H1 (cell line): ENCODE results near the gene RTF1. TPM values are rescaled to one million over a fixed set of nuclear protein-coding genes. Genes with fewer than 3 reads are reported as not detected.

Source experiments
- CTCF ChIA-PET: fragments of 300-600 bp; sonication (Branson Sonifier 250); formaldehyde crosslinking; loops from one replicate; lab custom pipeline; 2021; ENCODE audit not compliant: partially characterized antibody; lab: Charles Lee
- POLR2A ChIA-PET: fragments of 300-600 bp; sonication (Branson Sonifier 250); formaldehyde crosslinking; loops from one replicate; lab custom pipeline; 2021; ENCODE audit warnings: inconsistent platforms; ENCODE audit not compliant: partially characterized antibody; lab: Charles Lee
- DNase-seq, 2 experiments: peaks; one replicate each; pipeline versions ENCODE4 v3.0.0 to v3.0.0-alpha.2; 2010 to 2022; ENCODE audit warnings: low spot score in 2 of 2, low read depth in 1 of 2, mixed read lengths in 1 of 2
- FAIRE-seq: peaks from 2 replicates; lab custom pipeline; 2011; peaks lifted over from hg19 to GRCh38; lab: Jason Lieb, UNC
- H2AFZ ChIP-seq: 2 replicates; pipeline ENCODE4 v1.8.1; 2012; ENCODE audit warnings: low read length, inconsistent platforms
- H2AK5ac ChIP-seq: 2 replicates; pipeline ENCODE4 v1.6.1; 2013; ENCODE audit warnings: low read depth, low read length
- H2BK120ac ChIP-seq: replicated peaks from 2 replicates; pipeline ENCODE3; 2013; ENCODE audit warnings: low read depth, low read length, inconsistent platforms
- H2BK12ac ChIP-seq: 2 replicates; pipeline ENCODE4 v1.6.1; 2013; ENCODE audit warnings: low read depth, low read length
- H2BK15ac ChIP-seq: 2 replicates; pipeline ENCODE4 v1.6.1; 2013; ENCODE audit warnings: low read length
- H2BK20ac ChIP-seq: 2 replicates; pipeline ENCODE4 v1.6.1; 2013; ENCODE audit warnings: low read length
- H2BK5ac ChIP-seq: 2 replicates; pipeline ENCODE4 v1.6.1; 2013; ENCODE audit warnings: low read depth, low read length
- H3K14ac ChIP-seq: 2 replicates; pipeline ENCODE4 v1.6.1; 2013; ENCODE audit warnings: inconsistent platforms; ENCODE audit not compliant: insufficient read length
- H3K18ac ChIP-seq: 2 replicates; pipeline ENCODE4 v1.6.1; 2013; ENCODE audit warnings: low read length; ENCODE audit errors: extremely low read depth
- H3K23ac ChIP-seq: 2 replicates; pipeline ENCODE4 v1.6.1; 2013; ENCODE audit warnings: inconsistent platforms; ENCODE audit not compliant: insufficient read length
- H3K23me2 ChIP-seq: 2 replicates; pipeline ENCODE4 v1.6.1; 2013; ENCODE audit warnings: low read depth, low read length
- H3K27ac ChIP-seq: 2 replicates; pipeline ENCODE4 v1.6.1; 2011; ENCODE audit warnings: low read depth, low read length, inconsistent platforms
- H3K27me3 ChIP-seq, 4 experiments: replicated peaks in 1 of 4; 1 replicate in 1 of 4; 2 replicates in 3 of 4; pipeline versions ENCODE4 v1.6.1 to v1.8.1; 2011 to 2013; ENCODE audit warnings: low read length in 3 of 4, mild to moderate bottlenecking in 3 of 4, inconsistent platforms in 2 of 4, mixed read lengths in 2 of 4, moderate library complexity in 1 of 4; ENCODE audit not compliant: control insufficient read depth in 3 of 4, insufficient read depth in 3 of 4; ENCODE audit errors: extremely low read depth in 1 of 4
- H3K36me3 ChIP-seq, 4 experiments: 2 replicates each; pipeline versions ENCODE4 v1.6.1 to v1.8.1; 2011 to 2013; ENCODE audit warnings: mild to moderate bottlenecking in 4 of 4, low read length in 3 of 4, moderate library complexity in 2 of 4, control low read depth in 1 of 4, inconsistent platforms in 1 of 4; ENCODE audit not compliant: insufficient read depth in 4 of 4, control insufficient read depth in 2 of 4
- H3K4ac ChIP-seq: replicated peaks from 2 replicates; pipeline ENCODE3; 2013; ENCODE audit warnings: low read length, low read depth, mixed read lengths, inconsistent platforms; ENCODE audit not compliant: insufficient read length
- H3K4me1 ChIP-seq, 4 experiments: replicated peaks in 1 of 4; 1 replicate in 1 of 4; 2 replicates in 3 of 4; pipeline versions ENCODE4 v1.6.1 to v1.8.1; 2011 to 2013; ENCODE audit warnings: low read length in 3 of 4, inconsistent platforms in 2 of 4, mixed read lengths in 1 of 4; ENCODE audit not compliant: insufficient read depth in 4 of 4, control insufficient read depth in 3 of 4
- H3K4me2 ChIP-seq, 2 experiments: 2 replicates each; pipeline versions ENCODE4 v1.6.1 to v1.8.1; 2011 to 2013; ENCODE audit warnings: low read depth in 2 of 2, low read length in 2 of 2, control low read depth in 1 of 2, inconsistent platforms in 1 of 2, mild to moderate bottlenecking in 1 of 2; ENCODE audit not compliant: insufficient read depth in 1 of 2
- H3K4me3 ChIP-seq, 4 experiments: fragments of 200-600, 300-600 bp in 1 of 4; sonication (generic), shearing (Covaris generic), sonication (Bioruptor Twin) in 1 of 4; 2 replicates each; pipeline versions ENCODE4 v1.5.1 to v1.8.1; 2011 to 2016; ENCODE audit warnings: low read length in 4 of 4, low read depth in 3 of 4, control low read depth in 2 of 4, inconsistent platforms in 2 of 4, mild to moderate bottlenecking in 2 of 4, mixed read lengths in 1 of 4, moderate library complexity in 1 of 4; ENCODE audit not compliant: insufficient read depth in 2 of 4; ENCODE audit errors: extremely low read depth in 1 of 4
- H3K56ac ChIP-seq: replicated peaks from 2 replicates; pipeline ENCODE3; 2013; ENCODE audit warnings: low read depth, mild to moderate bottlenecking, mixed read lengths, low read length, inconsistent platforms; ENCODE audit not compliant: insufficient read length
- H3K79me1 ChIP-seq: 2 replicates; pipeline ENCODE4 v1.6.1; 2013; ENCODE audit warnings: low read depth, low read length, control low read depth
- H3K79me2 ChIP-seq, 2 experiments: 2 replicates each; pipeline versions ENCODE4 v1.6.1 to v1.8.1; 2012 to 2013; ENCODE audit warnings: low read length in 2 of 2, mild to moderate bottlenecking in 2 of 2, inconsistent platforms in 1 of 2; ENCODE audit not compliant: insufficient read depth in 2 of 2, control insufficient read depth in 1 of 2
- H3K9ac ChIP-seq, 4 experiments: replicated peaks in 1 of 4; 1 replicate in 1 of 4; 2 replicates in 3 of 4; pipeline versions ENCODE4 v1.6.1 to v1.8.1; 2011 to 2013; ENCODE audit warnings: low read depth in 3 of 4, low read length in 3 of 4, control low read depth in 2 of 4, mild to moderate bottlenecking in 2 of 4, moderate library complexity in 2 of 4, inconsistent platforms in 1 of 4; ENCODE audit errors: extremely low read depth in 1 of 4
- H3K9me3 ChIP-seq, 2 experiments: 2 replicates each; pipeline versions ENCODE4 v1.6.1 to v1.8.1; 2012 to 2013; ENCODE audit warnings: mild to moderate bottlenecking in 2 of 2, moderate library complexity in 2 of 2, control low read depth in 1 of 2, inconsistent platforms in 1 of 2, low read depth in 1 of 2, low read length in 1 of 2, mixed read lengths in 1 of 2; ENCODE audit not compliant: insufficient read depth in 2 of 2
- H4K20me1 ChIP-seq, 2 experiments: replicated peaks in 1 of 2; 2 replicates each; pipeline versions ENCODE3 to v1.8.1; 2011 to 2013; ENCODE audit warnings: inconsistent platforms in 2 of 2, low read length in 2 of 2, mild to moderate bottlenecking in 1 of 2; ENCODE audit not compliant: insufficient read depth in 2 of 2, control insufficient read depth in 1 of 2
- H4K5ac ChIP-seq: 2 replicates; pipeline ENCODE4 v1.6.1; 2013; ENCODE audit warnings: low read length, low read depth, mixed read lengths, inconsistent platforms; ENCODE audit not compliant: insufficient read length
- H4K8ac ChIP-seq: 2 replicates; pipeline ENCODE4 v1.8.0; 2013; ENCODE audit warnings: mild to moderate bottlenecking, moderate library complexity, low read length, inconsistent platforms; ENCODE audit not compliant: insufficient read depth; ENCODE audit errors: extremely low read depth
- H4K91ac ChIP-seq: replicated peaks from 2 replicates; pipeline ENCODE3; 2013; ENCODE audit warnings: low read length, mixed read lengths, inconsistent platforms; ENCODE audit not compliant: insufficient read length
- CREB1 ChIP-seq: IDR thresholded peaks from 2 replicates; pipeline ENCODE4 v1.6.1; 2012; ENCODE audit warnings: inconsistent platforms
- EGR1 ChIP-seq: IDR thresholded peaks from 2 replicates; pipeline ENCODE4 v1.6.1; 2011; ENCODE audit warnings: low read depth, low read length, borderline replicate concordance
- FOSL1 ChIP-seq: IDR thresholded peaks from 2 replicates; pipeline ENCODE4 v1.6.1; 2011; ENCODE audit warnings: mild to moderate bottlenecking, low read depth, low read length, moderate library complexity; ENCODE audit not compliant: insufficient read depth
- POLR2AphosphoS5 ChIP-seq: IDR thresholded peaks from 2 replicates; pipeline ENCODE4 v1.6.1; 2011; ENCODE audit warnings: low read depth, low read length
- RBBP5 ChIP-seq: IDR thresholded peaks from 2 replicates; pipeline ENCODE4 v1.7.1; 2012; ENCODE audit warnings: low read depth, mild to moderate bottlenecking, inconsistent platforms, low read length, moderate library complexity, borderline replicate concordance
- RNF2 ChIP-seq: fragments of 200-900, 300-1000 bp; sonication (generic); IDR thresholded peaks from 2 replicates; pipeline ENCODE4 v1.7.1; 2016; ENCODE audit warnings: borderline replicate concordance, low read depth, mild to moderate bottlenecking, antibody characterized with exemption, low read length; ENCODE audit not compliant: poor library complexity, severe bottlenecking; ENCODE audit errors: missing control alignments
- SIRT6 ChIP-seq: IDR thresholded peaks from one replicate; pipeline ENCODE4 v1.7.1; 2012; ENCODE audit warnings: low read length, inconsistent platforms
- SRF ChIP-seq: IDR thresholded peaks from 2 replicates; pipeline ENCODE4 v1.6.1; 2011; ENCODE audit warnings: mild to moderate bottlenecking, low read depth, low read length, moderate library complexity
- SUZ12 ChIP-seq: fragments of 200-600 bp; sonication (generic); IDR thresholded peaks from 2 replicates; pipeline ENCODE4 v1.6.1; 2012; ENCODE audit warnings: mild to moderate bottlenecking, inconsistent platforms, low read length, moderate library complexity, mixed read lengths
- TBP ChIP-seq: IDR thresholded peaks from 2 replicates; pipeline ENCODE4 v1.6.1; 2011; ENCODE audit warnings: low read depth, low read length, improper control_type of control experiment
- TCF12 ChIP-seq: IDR thresholded peaks from 2 replicates; pipeline ENCODE4 v1.6.1; 2011; ENCODE audit warnings: low read depth, mild to moderate bottlenecking, low read length
- ZNF274 ChIP-seq: IDR thresholded peaks from 2 replicates; pipeline ENCODE4 v1.7.0; 2012; ENCODE audit warnings: low read length, borderline replicate concordance; ENCODE audit errors: extremely low read depth
- whole genome bisulfite sequencing, 2 experiments: shearing (Covaris generic) in 1 of 2; methylation state at CpG; one replicate each; pipeline versions ENCODE4 v1.1.6 to v1.1.7; 2013 to 2015; ENCODE audit warnings: low lambda C conversion rate in 2 of 2, mixed read lengths in 2 of 2, inconsistent platforms in 1 of 2, low coverage in 1 of 2, missing lambda C conversion rate in 1 of 2; ENCODE audit not compliant: insufficient replicate concordance in 2 of 2, insufficient coverage in 1 of 2, insufficient read length in 1 of 2; ENCODE audit errors: extremely low coverage in 1 of 2, missing lambda C conversion rate in 1 of 2; 5-methylcytosine and 5-hydroxymethylcytosine counted together
- polyA plus RNA-seq, 7 experiments: library from polyadenylated mRNA; depleted of rRNA in 3 of 7; stranded (reverse) in 5 of 7; unstranded in 2 of 7; fragments of >200 nt in 5 of 7; fragments of 200-250 nt in 2 of 7; gene quantifications; 1 replicate in 5 of 7; 2 replicates in 1 of 7; 4 replicates in 1 of 7; pipeline versions ENCODE4 v1.2.1 to v1.2.3, GENCODE V29; 2011 to 2013; ENCODE audit warnings: missing spikeins in 2 of 7, mixed read lengths in 2 of 7
- total RNA-seq: library from RNA; stranded (reverse); fragmentation: NEBNext Ultra II Directional; extraction: Animal tissue kit (Norgen Biotek cat#: 25700); gene quantifications from 2 replicates; pipeline ENCODE4 v1.2.1, GENCODE V29; 2021
- TF ChIP-seq, protein P1 (sequence below): IDR thresholded peaks from 2 replicates; pipeline ENCODE4 v1.6.1; 2012; ENCODE audit warnings: inconsistent platforms

The RTF1 gene
- total and polyA plus RNA-seq, 2 of the 8 experiments (the other 6 are each of a cell fraction or from before 2014, with no cell fraction given): 22.6 to 47.7 TPM

DNA sequence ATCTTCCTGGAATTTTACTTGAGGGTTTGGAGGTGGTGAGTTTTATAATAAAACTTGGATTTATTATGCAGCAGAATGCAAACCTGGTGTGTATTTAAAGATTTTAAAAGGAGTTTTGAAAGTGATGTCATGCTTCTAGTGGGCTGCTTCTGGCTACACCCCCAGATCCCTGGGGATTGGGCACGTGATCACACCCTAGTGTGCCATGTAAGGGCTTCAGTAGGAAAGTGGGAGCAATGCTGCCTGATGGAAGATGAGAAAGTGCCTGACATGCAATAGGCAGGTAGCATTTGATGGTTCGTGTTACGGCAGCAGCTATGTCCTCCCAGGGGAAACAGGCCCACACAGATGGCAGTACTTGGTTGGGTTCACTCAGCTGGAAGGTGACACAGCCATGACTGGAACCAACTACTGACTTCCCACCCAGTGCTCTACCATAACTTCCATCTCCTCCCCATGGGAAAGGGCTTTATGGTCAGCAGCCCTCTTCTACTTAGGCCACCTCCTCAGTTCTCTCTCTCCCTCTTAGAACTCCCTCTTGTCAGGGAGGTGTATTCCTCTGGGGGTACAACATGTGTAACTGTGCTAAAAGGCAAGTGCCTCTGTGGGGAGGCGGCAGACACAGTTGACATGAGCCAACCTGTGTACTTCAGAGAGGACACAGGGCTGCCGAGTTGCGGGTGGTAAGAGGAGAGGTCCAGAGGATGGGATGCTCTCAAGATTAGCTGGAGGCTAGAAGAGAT is 82.4 kb downstream of the RTF1 start:
- Histone ChIP-seq H2BK120ac (no peak overlapping the region), H3K56ac (no peak overlapping the region), H3K4ac (no peak overlapping the region), H3K27me3 (peaks cover 90 to 100% (median 100%) of the 10 kb centered on the region in 4 experiments), H3K23ac (no peak overlapping the region), H4K20me1 (peaks cover 3 to 13% of the 10 kb centered on the region in 2 experiments), H3K79me2 (no peaks in the 10 kb centered on the region), H3K23me2 (peaks cover 25% of the 10 kb centered on the region; the same call in 1 of the 2 replicates), H4K8ac (no peak overlapping the region), H2BK12ac (no peak overlapping the region), H2BK20ac (no peak overlapping the region), H3K79me1 (no peaks in the 10 kb centered on the region), H3K9ac (no peak overlapping the region), H4K5ac (no peak overlapping the region), H2BK15ac (0 out of 2 replicates have a peak overlapping the region, but pooled peaks have one; percentile 12), H3K18ac (no peak overlapping the region), H2AFZ (no peak overlapping the region), H3K36me3 (peaks cover 0 to 5% (median 0%) of the 10 kb centered on the region in 4 experiments; a peak in 1 of 8 replicates), H3K4me1 (peaks cover 0 to 31% (median 19%) of the 10 kb centered on the region in 4 experiments; a peak in 6 of 7 replicates), H3K27ac (no peak overlapping the region), H3K9me3 (no peaks in the 10 kb centered on the region; a peak in 1 of 4 replicates), H4K91ac (no peak overlapping the region), H3K14ac (no peak overlapping the region), H2BK5ac (no peak overlapping the region), H3K4me2 (no peak overlapping the region), H2AK5ac (no peak overlapping the region), H3K4me3 (no peak overlapping the region)
- no peak for DNase-seq
- 85% methylated on average over 6 of the region's 6 CpGs; no CpG with 5 or more reads in 1 of the 2 experiments for WGBS, 2 experiments
- CTCF ChIA-PET: interaction anchor here (1.2 kb wide), 1 partner anchor 11 kb away, joined by 3 read pairs; no protein-coding TSS in a partner anchor
- no peak for FAIRE-seq
- POLR2A ChIA-PET: no interaction called here
- TF ChIP-seq, protein P1, sequence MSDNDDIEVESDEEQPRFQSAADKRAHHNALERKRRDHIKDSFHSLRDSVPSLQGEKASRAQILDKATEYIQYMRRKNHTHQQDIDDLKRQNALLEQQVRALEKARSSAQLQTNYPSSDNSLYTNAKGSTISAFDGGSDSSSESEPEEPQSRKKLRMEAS: no peak
- TF ChIP-seq TCF12: no peak
- TF ChIP-seq POLR2AphosphoS5: no peak
- TF ChIP-seq SIRT6: no peak
- no peak for TF ChIP-seq ZNF274
- TF ChIP-seq EGR1: no peak
- no peak for TF ChIP-seq SUZ12
- TF ChIP-seq SRF: no peak
- TF ChIP-seq TBP: no peak
- TF ChIP-seq CREB1: no peak
- no peak for TF ChIP-seq RBBP5
- no peak for TF ChIP-seq FOSL1
- no peak for TF ChIP-seq RNF2
